ENCODE data around the gene PRELID3B.
"Not testable (repeated sequence)": the region's sequence is repeated elsewhere in the genome, so short reads cannot be mapped to it uniquely, and the experiment has no call there.

The PRELID3B gene

GRCh38 chr20:59011874-59012157, 30.8 kb downstream of the PRELID3B start:
- DNase-seq (ENCODE audit: low spot score in 2 of 2); H3K9me3 Mint-ChIP-seq; H3K36me3 Mint-ChIP-seq; H3K27ac Mint-ChIP-seq; H3K4me3 Mint-ChIP-seq; ATAC-seq: not testable (repeated sequence)
- peaks cover 54% of the 10 kb centered on the region for H3K4me1 Mint-ChIP-seq

GRCh38 chr20:59010995-59011873, 31.4 kb downstream of the PRELID3B start:
- peaks cover 48% of the 10 kb centered on the region for H3K4me1 Mint-ChIP-seq
- no peak overlapping the region for H3K27ac Mint-ChIP-seq
- ATAC-seq (peak; percentile 36), DNase-seq (ENCODE audit: low spot score in 2 of 2) (no peak)
- H3K36me3 Mint-ChIP-seq, result no peaks in the 10 kb centered on the region
- H3K9me3 Mint-ChIP-seq, result no peaks in the 10 kb centered on the region
- no peak overlapping the region for H3K4me3 Mint-ChIP-seq

- H3K4me3 Mint-ChIP-seq, result no peak overlapping the region
- peaks cover 52% of the 10 kb centered on the region for H3K4me1 Mint-ChIP-seq
- no peak for DNase-seq (ENCODE audit: low spot score in 2 of 2)
- ATAC-seq, result no peak
- H3K36me3 Mint-ChIP-seq, result no peaks in the 10 kb centered on the region
- no peak overlapping the region for H3K27ac Mint-ChIP-seq
- no peaks in the 10 kb centered on the region for H3K9me3 Mint-ChIP-seq
These were observed 32.1 kb downstream of the PRELID3B start for GRCh38 chr20:59010321-59010994.

GRCh38 chr20:59008715-59009336, 33.8 kb downstream of the PRELID3B start:
- H3K36me3 Mint-ChIP-seq, result no peaks in the 10 kb centered on the region
- peaks cover 58% of the 10 kb centered on the region for H3K4me1 Mint-ChIP-seq
- DNase-seq (ENCODE audit: low spot score in 2 of 2), result no peak
- H3K27ac Mint-ChIP-seq, result peak overlapping the region; percentile 86
- no peaks in the 10 kb centered on the region for H3K9me3 Mint-ChIP-seq
- no peak for ATAC-seq
- H3K4me3 Mint-ChIP-seq, result no peak overlapping the region

GRCh38 chr20:59007665-59008511, 34.7 kb downstream of the PRELID3B start:
- no peak for DNase-seq (ENCODE audit: low spot score in 2 of 2)
- H3K4me3 Mint-ChIP-seq, result peak overlapping the region; percentile 80
- no peak for ATAC-seq
- H3K4me1 Mint-ChIP-seq, result peaks cover 58% of the 10 kb centered on the region
- no peaks in the 10 kb centered on the region for H3K9me3 Mint-ChIP-seq
- H3K27ac Mint-ChIP-seq, result peak overlapping the region; percentile 86
- H3K36me3 Mint-ChIP-seq, result no peaks in the 10 kb centered on the region

GRCh38 chr20:59006864-59007664, 35.5 kb downstream of the PRELID3B start, which contains the start of gene CTSZ:
Gene CTSZ (minus strand): TSS chr20:59007254. CDS start chr20:59007128, 126 bp downstream.
- peak; percentile 81 for ATAC-seq
- Mint-ChIP-seq H3K4me3 (peak within 1 kb of the TSS; percentile 80), H3K9me3 (no peaks in the 10 kb centered on the region), H3K36me3 (peaks cover 6% of the 10 kb centered on the region), H3K4me1 (peaks cover 60% of the 10 kb centered on the region), H3K27ac (peak within 1 kb of the TSS; percentile 93)
- DNase-seq (ENCODE audit: low spot score in 2 of 2), result peak; percentile 37 to 65

GRCh38 chr20:59006167-59006863, 36.3 kb downstream of the PRELID3B start:
- peak; percentile 3 for ATAC-seq
- Mint-ChIP-seq H3K9me3 (no peaks in the 10 kb centered on the region), H3K4me3 (peak overlapping the region; percentile 80), H3K4me1 (peaks cover 58% of the 10 kb centered on the region), H3K27ac (peak overlapping the region; percentile 93), H3K36me3 (peaks cover 6% of the 10 kb centered on the region)
- DNase-seq (ENCODE audit: low spot score in 2 of 2), result no peak

- H3K27ac Mint-ChIP-seq, result peak overlapping the region; percentile 93
- peak overlapping the region; percentile 80 for H3K4me3 Mint-ChIP-seq
- peaks cover 53% of the 10 kb centered on the region for H3K4me1 Mint-ChIP-seq
- peaks cover 6% of the 10 kb centered on the region for H3K36me3 Mint-ChIP-seq
- ATAC-seq, result no peak
- H3K9me3 Mint-ChIP-seq, result no peaks in the 10 kb centered on the region
- no peak for DNase-seq (ENCODE audit: low spot score in 2 of 2)
These were observed 36.9 kb downstream of the PRELID3B start for GRCh38 chr20:59005523-59006166.

GRCh38 chr20:59004763-59005522, 37.6 kb downstream of the PRELID3B start:
- peak overlapping the region; percentile 80 for H3K4me3 Mint-ChIP-seq
- H3K27ac Mint-ChIP-seq, result peak overlapping the region; percentile 93
- ATAC-seq (peak; percentile 39), DNase-seq (ENCODE audit: low spot score in 2 of 2) (peak in 1 of 2 donors; percentile 61)
- no peaks in the 10 kb centered on the region for H3K9me3 Mint-ChIP-seq
- peaks cover 13% of the 10 kb centered on the region for H3K36me3 Mint-ChIP-seq
- peaks cover 53% of the 10 kb centered on the region for H3K4me1 Mint-ChIP-seq

GRCh38 chr20:59004493-59004762, 38.2 kb downstream of the PRELID3B start:
- DNase-seq (ENCODE audit: low spot score in 2 of 2), result no peak
- H3K9me3 Mint-ChIP-seq, result no peaks in the 10 kb centered on the region
- no peak for ATAC-seq
- H3K27ac Mint-ChIP-seq, result peak overlapping the region; percentile 93
- H3K4me1 Mint-ChIP-seq, result peaks cover 53% of the 10 kb centered on the region
- H3K4me3 Mint-ChIP-seq, result peak overlapping the region; percentile 80
- H3K36me3 Mint-ChIP-seq, result peaks cover 18% of the 10 kb centered on the region

GRCh38 chr20:59003836-59004492, 38.6 kb downstream of the PRELID3B start:
- H3K36me3 Mint-ChIP-seq, result peaks cover 21% of the 10 kb centered on the region
- no peak for DNase-seq (ENCODE audit: low spot score in 2 of 2)
- peaks cover 53% of the 10 kb centered on the region for H3K4me1 Mint-ChIP-seq

GRCh38 chr20:59002874-59003399, 39.6 kb downstream of the PRELID3B start:
- no peak overlapping the region for H3K4me3 Mint-ChIP-seq
- no peak for DNase-seq (ENCODE audit: low spot score in 2 of 2)

More at GRCh38 chr20:59003836-59004492, 38.6 kb downstream of the PRELID3B start:
- ATAC-seq, result no peak
- Mint-ChIP-seq H3K9me3 (no peaks in the 10 kb centered on the region), H3K4me3 (peak overlapping the region; percentile 80), H3K27ac (peak overlapping the region; percentile 93)

More at GRCh38 chr20:59002874-59003399, 39.6 kb downstream of the PRELID3B start:
- ATAC-seq, result no peak
- Mint-ChIP-seq H3K4me1 (peaks cover 53% of the 10 kb centered on the region), H3K36me3 (peaks cover 32% of the 10 kb centered on the region), H3K27ac (peak overlapping the region; percentile 93), H3K9me3 (no peaks in the 10 kb centered on the region)

All from stimulated activated effector memory CD8-positive, alpha-beta T cell treated with anti-CD3 and anti-CD28 coated beads, Interleukin-12 subunit alpha, Interleukin-12 subunit beta, amount 100 ng/mL, for 72 hours (primary cell).